ENCODE data around the gene GAA.

- no peak for TF ChIP-seq SIN3A (IDR thresholded peaks at IDR 0.05; ENCODE audit: borderline replicate concordance, insufficient read depth, low read depth, low read length)
- TF ChIP-seq, protein P1, sequence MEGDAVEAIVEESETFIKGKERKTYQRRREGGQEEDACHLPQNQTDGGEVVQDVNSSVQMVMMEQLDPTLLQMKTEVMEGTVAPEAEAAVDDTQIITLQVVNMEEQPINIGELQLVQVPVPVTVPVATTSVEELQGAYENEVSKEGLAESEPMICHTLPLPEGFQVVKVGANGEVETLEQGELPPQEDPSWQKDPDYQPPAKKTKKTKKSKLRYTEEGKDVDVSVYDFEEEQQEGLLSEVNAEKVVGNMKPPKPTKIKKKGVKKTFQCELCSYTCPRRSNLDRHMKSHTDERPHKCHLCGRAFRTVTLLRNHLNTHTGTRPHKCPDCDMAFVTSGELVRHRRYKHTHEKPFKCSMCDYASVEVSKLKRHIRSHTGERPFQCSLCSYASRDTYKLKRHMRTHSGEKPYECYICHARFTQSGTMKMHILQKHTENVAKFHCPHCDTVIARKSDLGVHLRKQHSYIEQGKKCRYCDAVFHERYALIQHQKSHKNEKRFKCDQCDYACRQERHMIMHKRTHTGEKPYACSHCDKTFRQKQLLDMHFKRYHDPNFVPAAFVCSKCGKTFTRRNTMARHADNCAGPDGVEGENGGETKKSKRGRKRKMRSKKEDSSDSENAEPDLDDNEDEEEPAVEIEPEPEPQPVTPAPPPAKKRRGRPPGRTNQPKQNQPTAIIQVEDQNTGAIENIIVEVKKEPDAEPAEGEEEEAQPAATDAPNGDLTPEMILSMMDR (IDR thresholded peaks at IDR 0.05), result no peak
- TF ChIP-seq, protein P2, sequence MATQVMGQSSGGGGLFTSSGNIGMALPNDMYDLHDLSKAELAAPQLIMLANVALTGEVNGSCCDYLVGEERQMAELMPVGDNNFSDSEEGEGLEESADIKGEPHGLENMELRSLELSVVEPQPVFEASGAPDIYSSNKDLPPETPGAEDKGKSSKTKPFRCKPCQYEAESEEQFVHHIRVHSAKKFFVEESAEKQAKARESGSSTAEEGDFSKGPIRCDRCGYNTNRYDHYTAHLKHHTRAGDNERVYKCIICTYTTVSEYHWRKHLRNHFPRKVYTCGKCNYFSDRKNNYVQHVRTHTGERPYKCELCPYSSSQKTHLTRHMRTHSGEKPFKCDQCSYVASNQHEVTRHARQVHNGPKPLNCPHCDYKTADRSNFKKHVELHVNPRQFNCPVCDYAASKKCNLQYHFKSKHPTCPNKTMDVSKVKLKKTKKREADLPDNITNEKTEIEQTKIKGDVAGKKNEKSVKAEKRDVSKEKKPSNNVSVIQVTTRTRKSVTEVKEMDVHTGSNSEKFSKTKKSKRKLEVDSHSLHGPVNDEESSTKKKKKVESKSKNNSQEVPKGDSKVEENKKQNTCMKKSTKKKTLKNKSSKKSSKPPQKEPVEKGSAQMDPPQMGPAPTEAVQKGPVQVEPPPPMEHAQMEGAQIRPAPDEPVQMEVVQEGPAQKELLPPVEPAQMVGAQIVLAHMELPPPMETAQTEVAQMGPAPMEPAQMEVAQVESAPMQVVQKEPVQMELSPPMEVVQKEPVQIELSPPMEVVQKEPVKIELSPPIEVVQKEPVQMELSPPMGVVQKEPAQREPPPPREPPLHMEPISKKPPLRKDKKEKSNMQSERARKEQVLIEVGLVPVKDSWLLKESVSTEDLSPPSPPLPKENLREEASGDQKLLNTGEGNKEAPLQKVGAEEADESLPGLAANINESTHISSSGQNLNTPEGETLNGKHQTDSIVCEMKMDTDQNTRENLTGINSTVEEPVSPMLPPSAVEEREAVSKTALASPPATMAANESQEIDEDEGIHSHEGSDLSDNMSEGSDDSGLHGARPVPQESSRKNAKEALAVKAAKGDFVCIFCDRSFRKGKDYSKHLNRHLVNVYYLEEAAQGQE (IDR thresholded peaks at IDR 0.05; ENCODE audit: insufficient read depth in 1 of 2, low read depth in 2 of 2, low read length in 1 of 2), result no peak
Measured at GRCh38 chr17:80166446-80166845, 65.1 kb downstream of the GAA start.

All from Panc1 (cell line).